ENCODE results near the gene C5orf58. TPM values are rescaled to one million over a fixed set of nuclear protein-coding genes. Genes with fewer than 3 reads are reported as not detected.

C5orf58 gene
- total RNA-seq, 2 donors from 2014 or later = not detected

- TF ChIP-seq, protein P1, sequence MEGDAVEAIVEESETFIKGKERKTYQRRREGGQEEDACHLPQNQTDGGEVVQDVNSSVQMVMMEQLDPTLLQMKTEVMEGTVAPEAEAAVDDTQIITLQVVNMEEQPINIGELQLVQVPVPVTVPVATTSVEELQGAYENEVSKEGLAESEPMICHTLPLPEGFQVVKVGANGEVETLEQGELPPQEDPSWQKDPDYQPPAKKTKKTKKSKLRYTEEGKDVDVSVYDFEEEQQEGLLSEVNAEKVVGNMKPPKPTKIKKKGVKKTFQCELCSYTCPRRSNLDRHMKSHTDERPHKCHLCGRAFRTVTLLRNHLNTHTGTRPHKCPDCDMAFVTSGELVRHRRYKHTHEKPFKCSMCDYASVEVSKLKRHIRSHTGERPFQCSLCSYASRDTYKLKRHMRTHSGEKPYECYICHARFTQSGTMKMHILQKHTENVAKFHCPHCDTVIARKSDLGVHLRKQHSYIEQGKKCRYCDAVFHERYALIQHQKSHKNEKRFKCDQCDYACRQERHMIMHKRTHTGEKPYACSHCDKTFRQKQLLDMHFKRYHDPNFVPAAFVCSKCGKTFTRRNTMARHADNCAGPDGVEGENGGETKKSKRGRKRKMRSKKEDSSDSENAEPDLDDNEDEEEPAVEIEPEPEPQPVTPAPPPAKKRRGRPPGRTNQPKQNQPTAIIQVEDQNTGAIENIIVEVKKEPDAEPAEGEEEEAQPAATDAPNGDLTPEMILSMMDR (IDR thresholded peaks at IDR 0.05) = no peak
- Histone ChIP-seq H3K4me3 (no peak overlapping the region), H3K9me3 (no peaks in the 10 kb centered on the region), H3K27me3 (replicated peaks; ENCODE audit: insufficient read depth) (no peaks in the 10 kb centered on the region), H3K36me3 (no peaks in the 10 kb centered on the region), H3K27ac (no peak overlapping the region), H3K4me1 (ENCODE audit: control insufficient read depth in 1 of 2, low read depth in 2 of 2) (no peaks in the 10 kb centered on the region)
- ATAC-seq (ENCODE audit: insufficient number of reproducible peaks, low FRiP score, low read depth) = no peak
- DNase-seq (ENCODE audit: low spot score) = no peak
These were observed 30.7 kb upstream of the C5orf58 start for GRCh38 chr5:170202117-170202516.

DNA sequence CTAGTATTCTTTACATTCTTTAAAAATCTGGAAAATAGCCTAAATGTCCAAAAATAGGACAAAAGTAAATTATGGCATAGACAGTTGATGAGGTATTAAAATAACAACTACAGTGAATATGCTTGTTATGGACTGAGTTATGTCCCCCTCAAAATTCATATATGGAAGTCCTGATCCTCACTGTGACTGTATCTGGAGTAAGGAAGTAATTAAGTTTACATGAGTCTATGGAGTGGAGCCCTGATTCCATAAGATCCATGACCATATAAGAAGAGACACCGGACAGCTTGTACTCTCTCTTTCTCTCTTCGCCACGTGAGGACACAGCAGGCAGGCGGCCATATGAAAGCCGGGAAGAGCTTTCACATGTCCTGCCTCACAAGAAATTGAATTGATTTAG is 28.6 kb upstream of the C5orf58 start:
- TF ChIP-seq, protein P1 (IDR thresholded peaks at IDR 0.05) = no peak
- Histone ChIP-seq H3K4me3 (no peak overlapping the region), H3K27ac (no peak overlapping the region), H3K36me3 (no peaks in the 10 kb centered on the region), H3K27me3 (replicated peaks; ENCODE audit: insufficient read depth) (no peaks in the 10 kb centered on the region), H3K9me3 (no peaks in the 10 kb centered on the region), H3K4me1 (ENCODE audit: control insufficient read depth in 1 of 2, low read depth in 2 of 2) (no peaks in the 10 kb centered on the region)
- ATAC-seq (ENCODE audit: insufficient number of reproducible peaks, low FRiP score, low read depth) (no peak), DNase-seq (ENCODE audit: low spot score) (no peak)

DNA sequence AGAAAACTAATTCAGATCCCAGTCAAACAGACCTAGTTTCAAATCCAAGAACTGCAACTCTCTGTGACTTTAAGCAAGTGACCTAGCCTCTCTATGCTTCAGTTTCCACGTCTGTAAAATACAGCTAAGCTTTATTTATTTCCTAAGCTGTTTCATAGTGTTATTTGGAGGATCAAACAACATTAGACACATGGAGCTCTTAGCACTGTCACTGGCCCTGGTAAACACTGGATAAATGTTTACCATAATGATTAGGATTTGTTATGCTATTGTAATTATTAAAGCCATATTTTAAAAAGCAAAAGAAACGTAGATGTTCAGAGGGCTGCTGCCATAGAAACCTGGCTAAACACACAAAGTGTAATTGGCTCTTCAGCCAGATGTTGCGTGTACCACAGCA is 26.6 kb upstream of the C5orf58 start:
- Histone ChIP-seq H3K27ac (no peak overlapping the region), H3K4me1 (ENCODE audit: control insufficient read depth in 1 of 2, low read depth in 2 of 2) (no peaks in the 10 kb centered on the region), H3K27me3 (replicated peaks; ENCODE audit: insufficient read depth) (no peaks in the 10 kb centered on the region), H3K36me3 (no peaks in the 10 kb centered on the region), H3K9me3 (no peaks in the 10 kb centered on the region), H3K4me3 (no peak overlapping the region)
- DNase-seq (ENCODE audit: low spot score) (no peak), ATAC-seq (ENCODE audit: insufficient number of reproducible peaks, low FRiP score, low read depth) (no peak)
- TF ChIP-seq, protein P1 (IDR thresholded peaks at IDR 0.05) = no peak

GRCh38 chr5:170206958-170207357 is 25.8 kb upstream of the C5orf58 start:
- Histone ChIP-seq H3K4me3 (no peak overlapping the region), H3K9me3 (no peaks in the 10 kb centered on the region), H3K4me1 (ENCODE audit: control insufficient read depth in 1 of 2, low read depth in 2 of 2) (no peaks in the 10 kb centered on the region), H3K27ac (no peak overlapping the region), H3K36me3 (no peaks in the 10 kb centered on the region), H3K27me3 (replicated peaks; ENCODE audit: insufficient read depth) (no peaks in the 10 kb centered on the region)
- TF ChIP-seq, protein P1 (IDR thresholded peaks at IDR 0.05) = no peak
- ATAC-seq (ENCODE audit: insufficient number of reproducible peaks, low FRiP score, low read depth) (no peak), DNase-seq (ENCODE audit: low spot score) (no peak)

DNA sequence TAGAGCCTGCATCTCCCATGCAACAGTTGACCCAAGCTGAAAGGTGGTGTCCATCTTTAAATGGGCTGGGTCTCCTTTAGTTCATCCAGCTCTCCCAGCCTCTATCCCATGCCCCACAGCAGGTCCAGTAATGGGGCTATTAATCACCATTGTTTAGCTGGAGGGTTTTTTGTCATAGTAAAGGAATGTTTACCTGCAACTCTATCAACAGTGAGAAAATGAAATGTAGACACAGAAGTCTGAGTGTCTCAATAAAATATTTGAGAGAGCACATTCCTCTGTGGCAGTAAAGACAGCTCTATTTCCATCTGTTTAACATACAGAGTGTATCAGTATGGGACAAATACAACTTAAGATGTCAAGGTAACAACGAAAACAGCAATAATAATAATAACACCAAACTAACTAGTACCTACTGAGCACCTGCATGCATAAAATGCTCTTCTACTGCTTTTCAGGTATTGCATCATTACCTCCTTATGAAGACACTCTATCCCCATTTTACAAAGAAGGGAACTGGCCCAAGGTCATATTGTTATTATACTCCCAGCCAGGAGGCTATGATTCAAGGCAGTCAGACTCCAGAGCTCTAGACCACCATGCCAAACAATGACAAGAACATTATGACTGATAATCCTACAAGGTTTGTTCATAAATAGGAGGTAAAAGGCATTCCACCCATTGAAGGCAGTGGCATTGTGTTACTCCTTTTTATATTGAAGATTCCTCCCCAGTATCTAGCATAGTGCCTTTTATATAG is 21.0 kb upstream of the C5orf58 start:
- ATAC-seq (ENCODE audit: insufficient number of reproducible peaks, low FRiP score, low read depth) = no peak
- TF ChIP-seq, protein P1 (IDR thresholded peaks at IDR 0.05) = no peak

More for the DNA sequence above, 21.0 kb upstream of the C5orf58 start:
- DNase-seq (ENCODE audit: low spot score) = no peak
- no peaks in the 10 kb centered on the region for H3K4me1 ChIP-seq (ENCODE audit: control insufficient read depth in 1 of 2, low read depth in 2 of 2)
- H3K36me3 ChIP-seq = no peaks in the 10 kb centered on the region
- no peak overlapping the region for H3K27ac ChIP-seq
- no peak overlapping the region for H3K4me3 ChIP-seq
- no peaks in the 10 kb centered on the region for H3K9me3 ChIP-seq
- H3K27me3 ChIP-seq (replicated peaks; ENCODE audit: insufficient read depth) = no peaks in the 10 kb centered on the region

Measured in thoracic aorta (tissue), 2 donors.